A673 (cell line): ENCODE results near the gene BPI. TPM values are rescaled to one million over a fixed set of nuclear protein-coding genes. Genes with fewer than 3 reads are reported as not detected.
"Not testable (repeated sequence)": the region's sequence is repeated elsewhere in the genome, so short reads cannot be mapped to it uniquely, and the experiment has no call there.

Experiments
- BruUV-seq: library from RNA; stranded (reverse); fragments of 400-500 nt; replicated peaks from 2 replicates; lab custom pipeline; 2021; lab: Mats Ljungman, UMichigan
- CTCF ChIA-PET: fragments of 300-600 bp; sonication (Branson Sonifier 250); formaldehyde crosslinking; loops from one replicate; lab custom pipeline; 2022; ENCODE audit warnings: antibody characterized with exemption; lab: Charles Lee
- POLR2A ChIA-PET: fragments of 300-600 bp; sonication (Branson Sonifier 250); formaldehyde crosslinking; loops from one replicate; lab custom pipeline; 2022; ENCODE audit warnings: antibody characterized with exemption; ENCODE audit not compliant: low non-redundant PET; lab: Charles Lee
- DNase-seq: peaks from one replicate; pipeline ENCODE4 v3.0.0-alpha.2; 2015; ENCODE audit warnings: low spot score
- H3K27ac ChIP-seq: fragments of 200-600 bp; sonication (generic); 2 replicates; pipeline ENCODE4 v1.5.1; 2016; ENCODE audit warnings: mixed run types, low read depth, mild to moderate bottlenecking, mixed read lengths, antibody characterized with exemption, low read length; ENCODE audit not compliant: poor library complexity, severe bottlenecking
- H3K27me3 ChIP-seq: fragments of 200-600 bp; sonication (generic); replicated peaks from 2 replicates; pipeline ENCODE4 v1.6.1; 2017; ENCODE audit warnings: mixed run types, low read depth, mild to moderate bottlenecking, mixed read lengths, antibody characterized with exemption, low read length; ENCODE audit not compliant: insufficient read depth, poor library complexity
- H3K36me3 ChIP-seq: fragments of 200-600 bp; sonication (generic); 2 replicates; pipeline ENCODE4 v1.6.1; 2016; ENCODE audit warnings: mixed run types, mild to moderate bottlenecking, mixed read lengths, antibody characterized with exemption, low read length; ENCODE audit not compliant: insufficient read depth, poor library complexity, severe bottlenecking
- H3K4me1 ChIP-seq: fragments of 200-600 bp; sonication (generic); 2 replicates; pipeline ENCODE4 v1.6.1; 2017; ENCODE audit warnings: mixed run types, mild to moderate bottlenecking, mixed read lengths, antibody characterized with exemption, low read length; ENCODE audit not compliant: insufficient read depth, poor library complexity, severe bottlenecking
- H3K4me3 ChIP-seq: fragments of 200-600 bp; sonication (generic); 2 replicates; pipeline ENCODE4 v1.5.1; 2016; ENCODE audit warnings: low read depth, mixed run types, mild to moderate bottlenecking, mixed read lengths, low read length; ENCODE audit not compliant: poor library complexity, severe bottlenecking
- H3K9me3 ChIP-seq: fragments of 200-600 bp; sonication (generic); 2 replicates; pipeline ENCODE4 v1.6.1; 2016; ENCODE audit warnings: mixed run types, low read depth, mild to moderate bottlenecking, mixed read lengths, antibody characterized with exemption, low read length; ENCODE audit not compliant: poor library complexity, severe bottlenecking
- EZH2 ChIP-seq: fragments of 200-600 bp; sonication (generic); IDR thresholded peaks from 2 replicates; pipeline ENCODE4 v1.6.1; 2017; ENCODE audit warnings: borderline replicate concordance, low read depth, mild to moderate bottlenecking, mixed read lengths, antibody characterized with exemption, low read length; ENCODE audit not compliant: poor library complexity, severe bottlenecking
- intact Hi-C: fragments of 100-400 bp; cut with micrococcal nuclease; formaldehyde crosslinking; loops from one replicate; pipeline ENCODE4 v1.10.0; 2022; ENCODE audit not compliant: unreplicated experiment
- total RNA-seq: library from RNA; stranded (reverse); gene quantifications from 2 replicates; pipeline ENCODE4 v1.2.3, GENCODE V29; 2021
- TF ChIP-seq, protein P1 (sequence below): fragments of 300-800, 200-600 bp; sonication (generic); conservative IDR thresholded peaks from 2 replicates; pipeline ENCODE4 v1.5.1; 2017; ENCODE audit warnings: low read depth, mild to moderate bottlenecking, antibody characterized with exemption, low read length, moderate library complexity, mixed read lengths

Gene BPI
- total RNA-seq, 1 experiment from 2014 or later, result not detected

DNA sequence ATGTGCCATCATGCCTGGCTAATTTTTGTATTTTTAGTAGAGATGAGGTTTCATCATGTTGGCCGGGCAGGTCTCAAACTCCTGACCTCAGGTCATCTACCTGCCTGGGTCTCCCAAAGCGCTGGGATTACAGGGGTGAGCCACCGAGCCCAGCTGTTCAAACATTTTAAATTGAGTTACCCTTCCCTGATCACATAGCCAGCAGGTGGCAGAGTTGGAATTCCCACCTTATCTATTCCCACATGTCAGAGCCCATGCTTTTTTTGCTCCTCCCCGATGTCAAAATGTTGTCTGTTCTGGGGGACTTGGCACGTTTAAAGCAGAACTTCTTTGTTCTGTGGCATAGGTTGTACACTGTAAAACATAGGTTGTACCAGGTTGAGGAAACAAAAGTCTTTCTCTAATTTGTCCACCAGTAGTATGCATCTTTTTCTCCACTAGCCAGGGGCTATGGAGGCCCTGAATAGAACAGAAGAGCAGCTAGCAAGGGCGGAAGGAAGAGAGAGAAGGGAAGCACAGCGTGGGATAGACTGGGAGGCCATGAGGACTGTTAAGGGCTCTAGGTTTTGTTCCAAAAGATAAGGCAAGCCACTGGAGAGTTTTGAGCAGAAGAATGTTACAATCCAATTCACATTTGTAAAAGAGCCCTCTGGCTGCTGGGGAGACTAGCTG, 35.0 kb downstream of the BPI start:
- intact Hi-C loops, result loop anchor here (1.0 kb wide), 1 partner anchor 69 kb away; no protein-coding TSS in a partner anchor
- Histone ChIP-seq H3K36me3 (no peaks in the 10 kb centered on the region), H3K27me3 (peaks cover 18% of the 10 kb centered on the region), H3K27ac (no peak overlapping the region), H3K9me3 (peaks cover 6% of the 10 kb centered on the region), H3K4me1 (no peaks in the 10 kb centered on the region), H3K4me3 (no peak overlapping the region)
- no TSS peak for BruUV-seq
- CTCF ChIA-PET, result interaction anchor here (1.9 kb wide), 1 partner anchor 70 kb away, joined by 6 read pairs; no protein-coding TSS in a partner anchor
- TF ChIP-seq, protein P1, sequence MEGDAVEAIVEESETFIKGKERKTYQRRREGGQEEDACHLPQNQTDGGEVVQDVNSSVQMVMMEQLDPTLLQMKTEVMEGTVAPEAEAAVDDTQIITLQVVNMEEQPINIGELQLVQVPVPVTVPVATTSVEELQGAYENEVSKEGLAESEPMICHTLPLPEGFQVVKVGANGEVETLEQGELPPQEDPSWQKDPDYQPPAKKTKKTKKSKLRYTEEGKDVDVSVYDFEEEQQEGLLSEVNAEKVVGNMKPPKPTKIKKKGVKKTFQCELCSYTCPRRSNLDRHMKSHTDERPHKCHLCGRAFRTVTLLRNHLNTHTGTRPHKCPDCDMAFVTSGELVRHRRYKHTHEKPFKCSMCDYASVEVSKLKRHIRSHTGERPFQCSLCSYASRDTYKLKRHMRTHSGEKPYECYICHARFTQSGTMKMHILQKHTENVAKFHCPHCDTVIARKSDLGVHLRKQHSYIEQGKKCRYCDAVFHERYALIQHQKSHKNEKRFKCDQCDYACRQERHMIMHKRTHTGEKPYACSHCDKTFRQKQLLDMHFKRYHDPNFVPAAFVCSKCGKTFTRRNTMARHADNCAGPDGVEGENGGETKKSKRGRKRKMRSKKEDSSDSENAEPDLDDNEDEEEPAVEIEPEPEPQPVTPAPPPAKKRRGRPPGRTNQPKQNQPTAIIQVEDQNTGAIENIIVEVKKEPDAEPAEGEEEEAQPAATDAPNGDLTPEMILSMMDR, result 0 out of 2 replicates have a peak, but pooled peaks have one; percentile 31
- TF ChIP-seq EZH2, result no peak
- POLR2A ChIA-PET, result no interaction called here
- DNase-seq, result no peak

DNA sequence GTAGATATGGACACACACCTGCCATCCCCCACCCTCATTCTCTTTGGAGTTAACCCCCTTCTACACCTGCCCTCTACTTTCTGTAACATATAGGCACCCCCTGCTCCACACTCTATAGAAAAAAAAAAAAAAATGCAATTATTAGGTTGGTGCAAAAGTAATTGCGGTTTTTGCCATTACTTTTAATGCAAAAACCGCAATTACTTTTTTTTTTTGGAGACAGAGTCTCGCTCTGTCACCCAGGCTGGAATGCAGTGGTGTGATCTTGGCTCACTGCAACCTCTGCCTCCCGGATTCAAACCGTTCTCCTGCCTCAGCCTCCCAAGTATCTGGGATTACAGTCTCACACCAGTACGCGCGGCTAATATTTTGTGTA, 35.6 kb downstream of the BPI start:
- CTCF ChIA-PET, result interaction anchor here (1.9 kb wide), 1 partner anchor 69 kb away, joined by 6 read pairs; no protein-coding TSS in a partner anchor
- peaks cover 13% of the 10 kb centered on the region for H3K27me3 ChIP-seq
- intact Hi-C loops, result loop anchor here (1.0 kb wide), 1 partner anchor 69 kb away; no protein-coding TSS in a partner anchor
- POLR2A ChIA-PET, H3K9me3 ChIP-seq, H3K4me3 ChIP-seq, H3K4me1 ChIP-seq, H3K36me3 ChIP-seq, DNase-seq, H3K27ac ChIP-seq, BruUV-seq: not testable (repeated sequence)

DNA sequence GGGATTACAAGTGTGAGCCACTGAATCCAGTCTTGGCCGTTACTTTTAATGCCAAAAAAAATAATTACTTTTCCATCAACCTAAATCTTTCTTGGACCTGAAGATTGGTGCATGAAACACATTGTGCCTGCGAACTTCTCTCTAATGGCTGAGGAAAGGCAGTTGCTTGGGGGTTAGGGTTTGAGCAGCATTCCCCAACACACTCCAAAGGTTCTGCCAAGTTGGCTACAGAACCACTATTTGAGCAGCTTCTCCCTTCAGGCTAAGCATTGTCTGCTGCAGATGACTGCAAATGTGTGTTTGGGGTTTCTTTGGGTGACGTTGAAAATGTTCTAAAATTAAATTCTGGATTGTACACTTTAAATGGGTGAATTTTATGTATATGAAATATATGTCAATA, 36.0 kb downstream of the BPI start:
- Histone ChIP-seq H3K27ac (no peak overlapping the region), H3K27me3 (peaks cover 9% of the 10 kb centered on the region), H3K4me3 (no peak overlapping the region), H3K4me1 (no peaks in the 10 kb centered on the region), H3K36me3 (no peaks in the 10 kb centered on the region), H3K9me3 (peaks cover 6% of the 10 kb centered on the region)
- ChIA-PET CTCF (interaction anchor here (1.9 kb wide), 1 partner anchor 69 kb away, joined by 6 read pairs; no protein-coding TSS in a partner anchor), POLR2A (no interaction called here)
- no TSS peak for BruUV-seq
- DNase-seq, result no peak
- intact Hi-C loops, result loop anchor here (1.0 kb wide), 1 partner anchor 68 kb away; no protein-coding TSS in a partner anchor
- TF ChIP-seq, protein P1, result no peak
- TF ChIP-seq EZH2, result no peak
